GM23338 (cell line): ENCODE results near the gene GCM1. TPM values are rescaled to one million over a fixed set of nuclear protein-coding genes. Genes with fewer than 3 reads are reported as not detected.

ENCODE experiments used
- ATAC-seq: fragments of 200-7000 bp; cut with Tn5 transposase; 3 replicates; pipeline ENCODE4 v1.9.1; 2020
- DNase-seq: peaks from one replicate; pipeline ENCODE4 v3.0.0-alpha.2; 2015; ENCODE audit warnings: low spot score
- H2AFZ ChIP-seq: fragments of 200-600 bp; sonication (generic); 2 replicates; pipeline ENCODE4 v1.8.0; 2016; ENCODE audit warnings: antibody characterized with exemption, mild to moderate bottlenecking, moderate library complexity
- H3F3A ChIP-seq: fragments of 200-600 bp; sonication (generic); replicated peaks from 2 replicates; pipeline ENCODE4 v1.8.0; 2017; ENCODE audit warnings: antibody characterized with exemption, mixed run types, low read depth
- H3K27ac ChIP-seq: fragments of 200-600 bp; sonication (generic); 2 replicates; pipeline ENCODE4 v1.6.1; 2016; ENCODE audit warnings: low read depth
- H3K27me3 ChIP-seq: fragments of 200-600 bp; sonication (generic); 2 replicates; pipeline ENCODE4 v1.8.0; 2016; ENCODE audit warnings: mild to moderate bottlenecking, mixed run types, moderate library complexity; ENCODE audit not compliant: insufficient read depth
- H3K36me3 ChIP-seq: fragments of 200-600 bp; sonication (generic); 2 replicates; pipeline ENCODE4 v1.8.0; 2016; ENCODE audit warnings: mild to moderate bottlenecking; ENCODE audit not compliant: insufficient read depth
- H3K4me1 ChIP-seq: fragments of 200-600 bp; sonication (generic); 2 replicates; pipeline ENCODE4 v1.8.0; 2016; ENCODE audit warnings: mild to moderate bottlenecking, moderate library complexity; ENCODE audit not compliant: insufficient read depth
- H3K4me2 ChIP-seq: fragments of 200-600 bp; sonication (generic); 2 replicates; pipeline ENCODE4 v1.7.1; 2017; ENCODE audit warnings: mixed run types
- H3K4me3 ChIP-seq: fragments of 200-600 bp; sonication (generic); 2 replicates; pipeline ENCODE4 v1.6.1; 2016; ENCODE audit warnings: mixed run types
- H3K79me2 ChIP-seq: fragments of 200-600 bp; sonication (generic); replicated peaks from 2 replicates; pipeline ENCODE4 v1.8.0; 2017; ENCODE audit warnings: mild to moderate bottlenecking; ENCODE audit not compliant: insufficient read depth
- H3K9me2 ChIP-seq: fragments of 200-600 bp; sonication (generic); 2 replicates; pipeline ENCODE4 v1.8.0; 2017; ENCODE audit not compliant: insufficient read depth
- H4K20me1 ChIP-seq: fragments of 200-600 bp; sonication (generic); replicated peaks from 2 replicates; pipeline ENCODE4 v1.8.0; 2017; ENCODE audit warnings: mild to moderate bottlenecking; ENCODE audit not compliant: insufficient read depth
- H3K27ac Mint-ChIP-seq: 2 replicates; pipeline ENCODE4 v1.8.0; 2020; ENCODE audit warnings: inconsistent platforms, mild to moderate bottlenecking, moderate library complexity, mixed read lengths
- H3K27me3 Mint-ChIP-seq: 3 replicates; pipeline ENCODE4 v1.8.0; 2022; ENCODE audit warnings: low read depth, mild to moderate bottlenecking, moderate library complexity, mixed read lengths, inconsistent platforms; ENCODE audit not compliant: insufficient read depth, poor library complexity
- H3K36me3 Mint-ChIP-seq: 3 replicates; pipeline ENCODE4 v1.8.0; 2021; ENCODE audit warnings: low read depth, mild to moderate bottlenecking, inconsistent platforms, moderate library complexity, mixed read lengths
- H3K4me1 Mint-ChIP-seq: 3 replicates; pipeline ENCODE4 v1.8.0; 2020; ENCODE audit warnings: mild to moderate bottlenecking, inconsistent platforms, mixed read lengths
- H3K4me3 Mint-ChIP-seq: 3 replicates; pipeline ENCODE4 v1.8.0; 2021; ENCODE audit warnings: moderate library complexity, mild to moderate bottlenecking, inconsistent platforms, mixed read lengths
- H3K9me3 Mint-ChIP-seq: 3 replicates; pipeline ENCODE4 v1.8.0; 2020; ENCODE audit warnings: moderate library complexity, mild to moderate bottlenecking, inconsistent platforms, mixed read lengths
- CREB1 ChIP-seq: fragments of 250-450 bp; sonication (Bioruptor Pico); IDR thresholded peaks from 2 replicates; pipeline ENCODE4 v1.5.0; 2020; ENCODE audit warnings: low read depth, mild to moderate bottlenecking, moderate library complexity
- EZH2phosphoT487 ChIP-seq: fragments of 200-600 bp; sonication (generic); IDR thresholded peaks from one replicate; pipeline ENCODE4 v1.8.1; 2018; ENCODE audit warnings: antibody characterized with exemption; ENCODE audit not compliant: unreplicated experiment
- JUNB ChIP-seq: IDR thresholded peaks from one replicate; pipeline ENCODE4 v1.6.1; 2016; ENCODE audit warnings: antibody characterized with exemption; ENCODE audit not compliant: unreplicated experiment
- NANOG ChIP-seq: IDR thresholded peaks from 2 replicates; pipeline ENCODE4 v1.6.1; 2016; ENCODE audit warnings: antibody characterized with exemption, borderline replicate concordance
- POLR2AphosphoS5 ChIP-seq: IDR thresholded peaks from 2 replicates; pipeline ENCODE4 v1.6.1; 2016; ENCODE audit warnings: antibody characterized with exemption, low read depth
- STAT1 ChIP-seq: IDR thresholded peaks from one replicate; pipeline ENCODE4 v1.6.1; 2016; ENCODE audit warnings: antibody characterized with exemption; ENCODE audit not compliant: unreplicated experiment
- ZNF114 ChIP-seq: fragments of 250-450 bp; sonication (Bioruptor Pico); IDR thresholded peaks from 2 replicates; pipeline ENCODE4 v1.5.0; 2020; ENCODE audit warnings: mild to moderate bottlenecking, moderate library complexity
- ZNF331 ChIP-seq: fragments of 250-450 bp; sonication (Bioruptor Pico); IDR thresholded peaks from 2 replicates; pipeline ENCODE4 v1.5.0; 2020; ENCODE audit warnings: low read depth, mild to moderate bottlenecking, moderate library complexity
- polyA plus RNA-seq: library from polyadenylated mRNA; unstranded; fragments of >200 nt; fragmentation: Nextera tagmentation; extraction: Ambion mirVana; gene quantifications from 2 replicates; pipeline ENCODE4 v1.2.1, GENCODE V29; 2016
- total RNA-seq: library from RNA; depleted of rRNA; stranded (reverse); fragments of >200 nt; shearing (Covaris generic); gene quantifications from 2 replicates; pipeline ENCODE4 v1.2.3, GENCODE V29; 2014
- TF ChIP-seq, protein P1 (sequence below): IDR thresholded peaks from one replicate; pipeline ENCODE4 v1.6.1; 2018; ENCODE audit warnings: antibody characterized with exemption; ENCODE audit not compliant: unreplicated experiment
- TF ChIP-seq, protein P2 (sequence below), 2 experiments: fragments of 200-600 bp in 1 of 2; sonication (generic) in 1 of 2; conservative IDR thresholded peaks; 2 replicates each; pipeline versions ENCODE4 v1.5.1 to v1.6.1; 2016 to 2017; ENCODE audit warnings: antibody characterized with exemption in 2 of 2, low read depth in 2 of 2, mild to moderate bottlenecking in 2 of 2, moderate library complexity in 1 of 2
- TF ChIP-seq, protein P3 (sequence below): fragments of 250-450 bp; sonication (Bioruptor Pico); IDR thresholded peaks from 2 replicates; pipeline ENCODE4 v1.5.0; 2020; ENCODE audit warnings: mild to moderate bottlenecking, moderate library complexity

Gene GCM1
- total and polyA plus RNA-seq, 2 experiments from 2014 or later, result not detected

DNA sequence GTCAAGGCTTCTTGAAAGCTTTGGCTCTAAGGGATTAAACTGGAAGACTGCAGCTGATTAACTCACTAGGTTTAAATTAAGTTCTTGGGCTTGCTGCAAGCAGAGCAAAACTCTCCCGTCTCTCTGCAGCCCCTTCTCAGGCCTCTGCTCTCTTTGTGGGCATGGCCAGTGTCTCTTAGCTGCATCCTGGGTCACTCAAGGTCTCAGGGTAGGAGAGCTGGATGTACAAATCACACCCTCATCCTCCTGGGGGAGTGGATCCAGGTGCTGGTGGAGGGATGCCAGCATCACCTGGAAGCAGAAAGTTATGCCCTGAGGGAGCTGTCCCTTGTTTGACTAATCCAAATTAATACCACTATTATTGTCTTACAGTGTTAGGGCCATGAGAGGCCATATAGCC, 35.8 kb downstream of the GCM1 start (continued):
- TF ChIP-seq, protein P1, sequence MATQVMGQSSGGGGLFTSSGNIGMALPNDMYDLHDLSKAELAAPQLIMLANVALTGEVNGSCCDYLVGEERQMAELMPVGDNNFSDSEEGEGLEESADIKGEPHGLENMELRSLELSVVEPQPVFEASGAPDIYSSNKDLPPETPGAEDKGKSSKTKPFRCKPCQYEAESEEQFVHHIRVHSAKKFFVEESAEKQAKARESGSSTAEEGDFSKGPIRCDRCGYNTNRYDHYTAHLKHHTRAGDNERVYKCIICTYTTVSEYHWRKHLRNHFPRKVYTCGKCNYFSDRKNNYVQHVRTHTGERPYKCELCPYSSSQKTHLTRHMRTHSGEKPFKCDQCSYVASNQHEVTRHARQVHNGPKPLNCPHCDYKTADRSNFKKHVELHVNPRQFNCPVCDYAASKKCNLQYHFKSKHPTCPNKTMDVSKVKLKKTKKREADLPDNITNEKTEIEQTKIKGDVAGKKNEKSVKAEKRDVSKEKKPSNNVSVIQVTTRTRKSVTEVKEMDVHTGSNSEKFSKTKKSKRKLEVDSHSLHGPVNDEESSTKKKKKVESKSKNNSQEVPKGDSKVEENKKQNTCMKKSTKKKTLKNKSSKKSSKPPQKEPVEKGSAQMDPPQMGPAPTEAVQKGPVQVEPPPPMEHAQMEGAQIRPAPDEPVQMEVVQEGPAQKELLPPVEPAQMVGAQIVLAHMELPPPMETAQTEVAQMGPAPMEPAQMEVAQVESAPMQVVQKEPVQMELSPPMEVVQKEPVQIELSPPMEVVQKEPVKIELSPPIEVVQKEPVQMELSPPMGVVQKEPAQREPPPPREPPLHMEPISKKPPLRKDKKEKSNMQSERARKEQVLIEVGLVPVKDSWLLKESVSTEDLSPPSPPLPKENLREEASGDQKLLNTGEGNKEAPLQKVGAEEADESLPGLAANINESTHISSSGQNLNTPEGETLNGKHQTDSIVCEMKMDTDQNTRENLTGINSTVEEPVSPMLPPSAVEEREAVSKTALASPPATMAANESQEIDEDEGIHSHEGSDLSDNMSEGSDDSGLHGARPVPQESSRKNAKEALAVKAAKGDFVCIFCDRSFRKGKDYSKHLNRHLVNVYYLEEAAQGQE, result no peak
- TF ChIP-seq NANOG (no peak), ZNF114 (no peak), POLR2AphosphoS5 (no peak), JUNB (no peak)
- TF ChIP-seq, protein P2, sequence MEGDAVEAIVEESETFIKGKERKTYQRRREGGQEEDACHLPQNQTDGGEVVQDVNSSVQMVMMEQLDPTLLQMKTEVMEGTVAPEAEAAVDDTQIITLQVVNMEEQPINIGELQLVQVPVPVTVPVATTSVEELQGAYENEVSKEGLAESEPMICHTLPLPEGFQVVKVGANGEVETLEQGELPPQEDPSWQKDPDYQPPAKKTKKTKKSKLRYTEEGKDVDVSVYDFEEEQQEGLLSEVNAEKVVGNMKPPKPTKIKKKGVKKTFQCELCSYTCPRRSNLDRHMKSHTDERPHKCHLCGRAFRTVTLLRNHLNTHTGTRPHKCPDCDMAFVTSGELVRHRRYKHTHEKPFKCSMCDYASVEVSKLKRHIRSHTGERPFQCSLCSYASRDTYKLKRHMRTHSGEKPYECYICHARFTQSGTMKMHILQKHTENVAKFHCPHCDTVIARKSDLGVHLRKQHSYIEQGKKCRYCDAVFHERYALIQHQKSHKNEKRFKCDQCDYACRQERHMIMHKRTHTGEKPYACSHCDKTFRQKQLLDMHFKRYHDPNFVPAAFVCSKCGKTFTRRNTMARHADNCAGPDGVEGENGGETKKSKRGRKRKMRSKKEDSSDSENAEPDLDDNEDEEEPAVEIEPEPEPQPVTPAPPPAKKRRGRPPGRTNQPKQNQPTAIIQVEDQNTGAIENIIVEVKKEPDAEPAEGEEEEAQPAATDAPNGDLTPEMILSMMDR (conservative IDR thresholded peaks at IDR 0.05; ENCODE audit: low read depth in 2 of 2), result no peak

DNA sequence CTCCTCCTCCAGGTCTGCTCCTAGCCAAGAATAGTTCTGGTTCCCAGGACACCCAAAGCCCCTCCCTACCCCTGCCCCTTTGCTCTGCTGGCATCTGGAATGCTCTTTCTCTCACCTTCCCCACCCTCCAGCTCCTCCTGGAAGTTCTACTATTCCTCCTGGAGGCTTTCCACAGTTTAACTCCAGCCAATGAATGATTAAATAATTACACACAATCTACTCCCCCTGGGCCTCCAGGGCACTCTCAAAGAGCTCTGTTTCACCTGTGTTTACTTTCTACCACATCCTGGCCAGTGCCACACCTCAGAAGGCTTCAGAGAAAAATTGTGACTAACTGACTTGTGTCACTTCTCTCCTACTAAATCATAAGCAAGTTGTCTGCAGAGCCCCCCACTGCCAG, 36.2 kb downstream of the GCM1 start:
- ATAC-seq (no peak), DNase-seq (no peak)
- no peak overlapping the region for H3K4me3 Mint-ChIP-seq
- no peaks in the 10 kb centered on the region for H3K79me2 ChIP-seq
- no peak overlapping the region for H3K27ac ChIP-seq
- H3K36me3 ChIP-seq, result no peaks in the 10 kb centered on the region
- 0 out of 3 replicates have a peak, but pooled peaks cover 6% of the 10 kb centered on the region for H3K9me3 Mint-ChIP-seq
- no peak overlapping the region for H3K4me2 ChIP-seq
- no peak overlapping the region for H3K27ac Mint-ChIP-seq
- H3K9me2 ChIP-seq, result no peaks in the 10 kb centered on the region; the same call in 1 of the 2 replicates
- no peaks in the 10 kb centered on the region for H3K27me3 Mint-ChIP-seq
- H3K4me3 ChIP-seq, result no peak overlapping the region
- no peaks in the 10 kb centered on the region for H3F3A ChIP-seq
- H2AFZ ChIP-seq, result no peak overlapping the region
- H4K20me1 ChIP-seq, result no peaks in the 10 kb centered on the region
- H3K4me1 Mint-ChIP-seq, result no peaks in the 10 kb centered on the region
- H3K4me1 ChIP-seq, result no peaks in the 10 kb centered on the region
- H3K27me3 ChIP-seq, result no peaks in the 10 kb centered on the region
- no peaks in the 10 kb centered on the region for H3K36me3 Mint-ChIP-seq
- TF ChIP-seq EZH2phosphoT487, result no peak
- no peak for TF ChIP-seq ZNF331
- TF ChIP-seq STAT1, result no peak
- TF ChIP-seq, protein P3, sequence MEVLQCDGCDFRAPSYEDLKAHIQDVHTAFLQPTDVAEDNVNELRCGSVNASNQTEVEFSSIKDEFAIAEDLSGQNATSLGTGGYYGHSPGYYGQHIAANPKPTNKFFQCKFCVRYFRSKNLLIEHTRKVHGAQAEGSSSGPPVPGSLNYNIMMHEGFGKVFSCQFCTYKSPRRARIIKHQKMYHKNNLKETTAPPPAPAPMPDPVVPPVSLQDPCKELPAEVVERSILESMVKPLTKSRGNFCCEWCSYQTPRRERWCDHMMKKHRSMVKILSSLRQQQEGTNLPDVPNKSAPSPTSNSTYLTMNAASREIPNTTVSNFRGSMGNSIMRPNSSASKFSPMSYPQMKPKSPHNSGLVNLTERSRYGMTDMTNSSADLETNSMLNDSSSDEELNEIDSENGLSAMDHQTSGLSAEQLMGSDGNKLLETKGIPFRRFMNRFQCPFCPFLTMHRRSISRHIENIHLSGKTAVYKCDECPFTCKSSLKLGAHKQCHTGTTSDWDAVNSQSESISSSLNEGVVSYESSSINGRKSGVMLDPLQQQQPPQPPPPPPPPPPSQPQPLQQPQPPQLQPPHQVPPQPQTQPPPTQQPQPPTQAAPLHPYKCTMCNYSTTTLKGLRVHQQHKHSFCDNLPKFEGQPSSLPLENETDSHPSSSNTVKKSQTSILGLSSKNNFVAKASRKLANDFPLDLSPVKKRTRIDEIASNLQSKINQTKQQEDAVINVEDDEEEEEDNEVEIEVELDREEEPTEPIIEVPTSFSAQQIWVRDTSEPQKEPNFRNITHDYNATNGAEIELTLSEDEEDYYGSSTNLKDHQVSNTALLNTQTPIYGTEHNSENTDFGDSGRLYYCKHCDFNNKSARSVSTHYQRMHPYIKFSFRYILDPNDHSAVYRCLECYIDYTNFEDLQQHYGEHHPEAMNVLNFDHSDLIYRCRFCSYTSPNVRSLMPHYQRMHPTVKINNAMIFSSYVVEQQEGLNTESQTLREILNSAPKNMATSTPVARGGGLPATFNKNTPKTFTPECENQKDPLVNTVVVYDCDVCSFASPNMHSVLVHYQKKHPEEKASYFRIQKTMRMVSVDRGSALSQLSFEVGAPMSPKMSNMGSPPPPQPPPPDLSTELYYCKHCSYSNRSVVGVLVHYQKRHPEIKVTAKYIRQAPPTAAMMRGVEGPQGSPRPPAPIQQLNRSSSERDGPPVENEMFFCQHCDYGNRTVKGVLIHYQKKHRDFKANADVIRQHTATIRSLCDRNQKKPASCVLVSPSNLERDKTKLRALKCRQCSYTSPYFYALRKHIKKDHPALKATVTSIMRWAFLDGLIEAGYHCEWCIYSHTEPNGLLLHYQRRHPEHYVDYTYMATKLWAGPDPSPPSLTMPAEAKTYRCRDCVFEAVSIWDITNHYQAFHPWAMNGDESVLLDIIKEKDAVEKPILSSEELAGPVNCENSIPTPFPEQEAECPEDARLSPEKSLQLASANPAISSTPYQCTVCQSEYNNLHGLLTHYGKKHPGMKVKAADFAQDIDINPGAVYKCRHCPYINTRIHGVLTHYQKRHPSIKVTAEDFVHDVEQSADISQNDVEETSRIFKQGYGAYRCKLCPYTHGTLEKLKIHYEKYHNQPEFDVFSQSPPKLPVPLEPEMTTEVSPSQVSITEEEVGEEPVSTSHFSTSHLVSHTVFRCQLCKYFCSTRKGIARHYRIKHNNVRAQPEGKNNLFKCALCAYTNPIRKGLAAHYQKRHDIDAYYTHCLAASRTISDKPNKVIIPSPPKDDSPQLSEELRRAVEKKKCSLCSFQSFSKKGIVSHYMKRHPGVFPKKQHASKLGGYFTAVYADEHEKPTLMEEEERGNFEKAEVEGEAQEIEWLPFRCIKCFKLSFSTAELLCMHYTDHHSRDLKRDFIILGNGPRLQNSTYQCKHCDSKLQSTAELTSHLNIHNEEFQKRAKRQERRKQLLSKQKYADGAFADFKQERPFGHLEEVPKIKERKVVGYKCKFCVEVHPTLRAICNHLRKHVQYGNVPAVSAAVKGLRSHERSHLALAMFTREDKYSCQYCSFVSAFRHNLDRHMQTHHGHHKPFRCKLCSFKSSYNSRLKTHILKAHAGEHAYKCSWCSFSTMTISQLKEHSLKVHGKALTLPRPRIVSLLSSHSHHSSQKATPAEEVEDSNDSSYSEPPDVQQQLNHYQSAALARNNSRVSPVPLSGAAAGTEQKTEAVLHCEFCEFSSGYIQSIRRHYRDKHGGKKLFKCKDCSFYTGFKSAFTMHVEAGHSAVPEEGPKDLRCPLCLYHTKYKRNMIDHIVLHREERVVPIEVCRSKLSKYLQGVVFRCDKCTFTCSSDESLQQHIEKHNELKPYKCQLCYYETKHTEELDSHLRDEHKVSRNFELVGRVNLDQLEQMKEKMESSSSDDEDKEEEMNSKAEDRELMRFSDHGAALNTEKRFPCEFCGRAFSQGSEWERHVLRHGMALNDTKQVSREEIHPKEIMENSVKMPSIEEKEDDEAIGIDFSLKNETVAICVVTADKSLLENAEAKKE (CRISPR knock-in tag), result no peak
- TF ChIP-seq, protein P2 (conservative IDR thresholded peaks at IDR 0.05; ENCODE audit: low read depth in 2 of 2), result no peak
- no peak for TF ChIP-seq POLR2AphosphoS5
- TF ChIP-seq CREB1 (CRISPR knock-in tag), result no peak
